DOHH2 (cell line): ENCODE measurements around the gene PDGFC.

Experiments
- H3F3A ChIP-seq: fragments of 200-600 bp; sonication (generic), shearing (Covaris generic); 2 replicates; pipeline ENCODE4 v1.6.0; 2016; ENCODE audit warnings: antibody characterized with exemption, mild to moderate bottlenecking; ENCODE audit not compliant: control insufficient read depth, insufficient read depth
- H3K27ac ChIP-seq: fragments of 200-600 bp; sonication (generic); 2 replicates; pipeline ENCODE4 v1.5.1; 2014; ENCODE audit warnings: low read depth, mild to moderate bottlenecking, low read length, moderate library complexity
- H3K27me3 ChIP-seq: fragments of 200-600 bp; sonication (generic); 2 replicates; pipeline ENCODE4 v1.6.1; 2014; ENCODE audit warnings: mild to moderate bottlenecking, low read length, mixed read lengths; ENCODE audit not compliant: control insufficient read depth
- H3K36me3 ChIP-seq: fragments of 200-600 bp; sonication (generic); 2 replicates; pipeline ENCODE4 v1.6.1; 2014; ENCODE audit warnings: mild to moderate bottlenecking, low read length, moderate library complexity, mixed read lengths; ENCODE audit not compliant: control insufficient read depth
- H3K4me1 ChIP-seq: fragments of 200-600 bp; sonication (generic); 2 replicates; pipeline ENCODE4 v1.6.1; 2014; ENCODE audit warnings: mild to moderate bottlenecking, low read length, mixed read lengths; ENCODE audit not compliant: control insufficient read depth
- H3K4me2 ChIP-seq: fragments of 200-600 bp; sonication (generic); 2 replicates; pipeline ENCODE4 v1.6.0; 2014; ENCODE audit warnings: mild to moderate bottlenecking, low read length, moderate library complexity
- H3K4me3 ChIP-seq: fragments of 200-600 bp; sonication (generic); 2 replicates; pipeline ENCODE4 v1.5.1; 2014; ENCODE audit warnings: mild to moderate bottlenecking, low read length, mixed read lengths
- H3K79me2 ChIP-seq: fragments of 200-600 bp; sonication (generic); 2 replicates; pipeline ENCODE4 v1.6.1; 2014; ENCODE audit warnings: mild to moderate bottlenecking, low read length, mixed read lengths; ENCODE audit not compliant: control insufficient read depth
- H3K9me2 ChIP-seq: fragments of 200-600 bp; sonication (generic); replicated peaks from 2 replicates; pipeline ENCODE4 v1.6.1; 2014; ENCODE audit warnings: mild to moderate bottlenecking, low read length, mixed read lengths; ENCODE audit not compliant: control insufficient read depth
- H3K9me3 ChIP-seq: fragments of 200-600 bp; sonication (generic); 2 replicates; pipeline ENCODE4 v1.6.1; 2014; ENCODE audit warnings: antibody characterized with exemption, low read length, mixed read lengths; ENCODE audit not compliant: control insufficient read depth, insufficient read depth
- H4K20me1 ChIP-seq: fragments of 200-600 bp; sonication (generic); 2 replicates; pipeline ENCODE4 v1.6.0; 2014; ENCODE audit warnings: low read depth, mild to moderate bottlenecking, antibody characterized with exemption, low read length, moderate library complexity; ENCODE audit not compliant: control insufficient read depth, insufficient read depth
- EZH2phosphoT487 ChIP-seq: fragments of 200-600 bp; sonication (generic); IDR thresholded peaks from 2 replicates; pipeline ENCODE4 v1.6.1; 2017; ENCODE audit warnings: borderline replicate concordance, mild to moderate bottlenecking, antibody characterized with exemption, low read length, moderate library complexity, mixed read lengths
- TF ChIP-seq, protein P1 (sequence below): fragments of 200-600 bp; sonication (generic); IDR thresholded peaks from one replicate; pipeline ENCODE4 v1.5.1; 2014; ENCODE audit warnings: antibody characterized with exemption, mild to moderate bottlenecking, low read depth, low read length; ENCODE audit not compliant: poor library complexity, severe bottlenecking

Gene PDGFC

GRCh38 chr4:156838761-156839160 is 132.8 kb downstream of the PDGFC start:
- H3K27me3 ChIP-seq, result no peaks in the 10 kb centered on the region
- no peak overlapping the region for H3K4me2 ChIP-seq
- H3K9me2 ChIP-seq, result no peaks in the 10 kb centered on the region
- H3K9me3 ChIP-seq, result peaks cover 5% of the 10 kb centered on the region; the same call in 1 of the 2 replicates
- H4K20me1 ChIP-seq, result no peaks in the 10 kb centered on the region
- no peaks in the 10 kb centered on the region for H3K36me3 ChIP-seq
- H3K4me3 ChIP-seq, result no peak overlapping the region
- no peaks in the 10 kb centered on the region for H3K79me2 ChIP-seq
- TF ChIP-seq, protein P1, sequence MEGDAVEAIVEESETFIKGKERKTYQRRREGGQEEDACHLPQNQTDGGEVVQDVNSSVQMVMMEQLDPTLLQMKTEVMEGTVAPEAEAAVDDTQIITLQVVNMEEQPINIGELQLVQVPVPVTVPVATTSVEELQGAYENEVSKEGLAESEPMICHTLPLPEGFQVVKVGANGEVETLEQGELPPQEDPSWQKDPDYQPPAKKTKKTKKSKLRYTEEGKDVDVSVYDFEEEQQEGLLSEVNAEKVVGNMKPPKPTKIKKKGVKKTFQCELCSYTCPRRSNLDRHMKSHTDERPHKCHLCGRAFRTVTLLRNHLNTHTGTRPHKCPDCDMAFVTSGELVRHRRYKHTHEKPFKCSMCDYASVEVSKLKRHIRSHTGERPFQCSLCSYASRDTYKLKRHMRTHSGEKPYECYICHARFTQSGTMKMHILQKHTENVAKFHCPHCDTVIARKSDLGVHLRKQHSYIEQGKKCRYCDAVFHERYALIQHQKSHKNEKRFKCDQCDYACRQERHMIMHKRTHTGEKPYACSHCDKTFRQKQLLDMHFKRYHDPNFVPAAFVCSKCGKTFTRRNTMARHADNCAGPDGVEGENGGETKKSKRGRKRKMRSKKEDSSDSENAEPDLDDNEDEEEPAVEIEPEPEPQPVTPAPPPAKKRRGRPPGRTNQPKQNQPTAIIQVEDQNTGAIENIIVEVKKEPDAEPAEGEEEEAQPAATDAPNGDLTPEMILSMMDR, result no peak
- TF ChIP-seq EZH2phosphoT487, result no peak
- H3F3A ChIP-seq, result no peaks in the 10 kb centered on the region
- H3K27ac ChIP-seq, result no peak overlapping the region
- no peaks in the 10 kb centered on the region for H3K4me1 ChIP-seq

DNA sequence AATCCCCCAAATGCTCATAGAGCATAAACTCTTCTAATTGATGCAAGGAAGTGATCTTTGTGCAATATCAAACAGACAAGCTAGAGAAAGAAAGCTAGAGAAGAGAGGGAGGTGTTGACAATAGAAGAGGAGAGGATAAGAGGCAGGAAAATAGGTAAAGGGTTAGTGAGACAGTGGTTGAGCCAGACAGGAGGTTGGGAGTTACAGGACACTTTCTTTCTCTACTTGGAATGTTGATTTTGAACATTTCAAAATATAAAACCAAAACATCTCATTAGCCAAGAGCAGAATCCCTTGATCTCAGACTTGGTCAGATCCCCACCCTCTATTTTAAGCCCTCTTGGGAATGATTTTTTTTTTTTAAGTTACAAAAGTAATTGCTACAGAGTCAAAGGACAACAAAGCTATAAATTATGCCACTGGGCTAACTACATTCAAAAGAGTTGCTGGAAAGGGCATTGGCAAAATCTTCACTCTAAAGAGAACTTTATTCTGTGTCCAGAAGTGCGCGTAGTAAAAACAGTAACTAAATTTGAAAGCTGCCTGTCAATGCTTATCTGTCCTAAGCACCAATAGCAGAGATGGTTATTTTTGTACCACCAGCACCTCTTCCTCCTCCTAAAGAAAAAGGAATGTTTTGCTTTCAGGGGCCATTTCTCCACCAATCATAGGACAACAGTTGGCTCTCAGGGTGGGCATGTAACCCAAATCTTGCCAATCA is 133.8 kb downstream of the PDGFC start:
- H3F3A ChIP-seq, result no peaks in the 10 kb centered on the region
- TF ChIP-seq, protein P1, result no peak
- no peak for TF ChIP-seq EZH2phosphoT487
- no peaks in the 10 kb centered on the region for H3K27me3 ChIP-seq
- no peaks in the 10 kb centered on the region for H3K4me1 ChIP-seq
- no peaks in the 10 kb centered on the region for H3K36me3 ChIP-seq
- no peaks in the 10 kb centered on the region for H3K9me2 ChIP-seq
- no peak overlapping the region for H3K4me2 ChIP-seq
- H3K79me2 ChIP-seq, result no peaks in the 10 kb centered on the region
- peaks cover 5% of the 10 kb centered on the region; the same call in 1 of the 2 replicates for H3K9me3 ChIP-seq
- H3K4me3 ChIP-seq, result no peak overlapping the region
- no peak overlapping the region for H3K27ac ChIP-seq
- H4K20me1 ChIP-seq, result no peaks in the 10 kb centered on the region

- no peaks in the 10 kb centered on the region for H3K36me3 ChIP-seq
Observed at GRCh38 chr4:156832886-156833285, 138.7 kb downstream of the PDGFC start.

More at GRCh38 chr4:156832886-156833285, 138.7 kb downstream of the PDGFC start:
- Histone ChIP-seq H3K9me2 (no peaks in the 10 kb centered on the region), H3K27me3 (no peaks in the 10 kb centered on the region), H4K20me1 (no peaks in the 10 kb centered on the region), H3F3A (no peaks in the 10 kb centered on the region), H3K4me1 (no peaks in the 10 kb centered on the region), H3K4me3 (no peak overlapping the region), H3K4me2 (no peak overlapping the region), H3K27ac (no peak overlapping the region), H3K9me3 (no peaks in the 10 kb centered on the region), H3K79me2 (no peaks in the 10 kb centered on the region)
- TF ChIP-seq, protein P1, result no peak
- no peak for TF ChIP-seq EZH2phosphoT487
